A549 (cell line): ENCODE data around the gene CLEC1B. TPM values are rescaled to one million over a fixed set of nuclear protein-coding genes. Genes with fewer than 3 reads are reported as not detected.

Source experiments
- ATAC-seq, 2 experiments: fragments of 200-7000 bp in 1 of 2; fragments of >200 bp in 1 of 2; cut with Nextera tagmentation in 1 of 2; cut with Tn5 transposase in 1 of 2; 3 replicates each; pipeline versions ENCODE4 v1.8.0 to v1.9.1; 2018 to 2020; ENCODE audit warnings: mild to moderate bottlenecking in 1 of 2, moderate library complexity in 1 of 2
- CTCF ChIA-PET: fragments of 300-600 bp; sonication (Branson Sonifier 250); formaldehyde crosslinking; extraction: SDS; loops from one replicate; lab custom pipeline; 2021; ENCODE audit warnings: antibody characterized with exemption, inconsistent platforms; lab: Yijun Ruan, JAX
- POLR2A ChIA-PET: fragments of 350-600 bp; formaldehyde crosslinking; extraction: SDS; loops from one replicate; lab custom pipeline; 2021; ENCODE audit warnings: antibody characterized with exemption, inconsistent platforms; lab: Yijun Ruan, JAX
- DNase-seq, 2 experiments: peaks; one replicate each; pipeline versions ENCODE4 v3.0.0 to v3.0.0-alpha.2; 2011 to 2016; ENCODE audit warnings: low read depth in 1 of 2, low spot score in 1 of 2
- FAIRE-seq: peaks from 2 replicates; lab custom pipeline; 2011; peaks lifted over from hg19 to GRCh38; lab: Jason Lieb, UNC
- H3K27ac ChIP-seq, 2 experiments: fragments of >200 bp; sonication (Bioruptor Twin); formaldehyde crosslinking; 3 replicates each; pipeline ENCODE4 v1.5.1; 2016 to 2017
- H3K4me1 ChIP-seq: fragments of >200 bp; sonication (Bioruptor Twin); formaldehyde crosslinking; 3 replicates; pipeline ENCODE4 v1.6.1; 2016
- H3K4me2 ChIP-seq: fragments of >200 bp; sonication (Bioruptor Twin); formaldehyde crosslinking; 3 replicates; pipeline ENCODE4 v1.6.1; 2016
- H3K4me3 ChIP-seq: fragments of >200 bp; sonication (Bioruptor Twin); formaldehyde crosslinking; 3 replicates; pipeline ENCODE4 v1.5.1; 2016
- H3K9me3 ChIP-seq: fragments of >200 bp; sonication (Bioruptor Twin); formaldehyde crosslinking; 3 replicates; pipeline ENCODE4 v1.6.1; 2016
- CBX8 ChIP-seq: fragments of 200-600 bp; sonication (generic); IDR thresholded peaks from 2 replicates; pipeline ENCODE4 v1.6.1; 2016
- CHD2 ChIP-seq: fragments of 150-350 bp; IDR thresholded peaks from 2 replicates; pipeline ENCODE4 v1.6.1; 2014; ENCODE audit warnings: low read length; ENCODE audit not compliant: partially characterized antibody
- CHD4 ChIP-seq: fragments of 200-600 bp; sonication (generic); IDR thresholded peaks from 2 replicates; pipeline ENCODE4 v1.6.1; 2016; ENCODE audit warnings: antibody characterized with exemption, mild to moderate bottlenecking, borderline replicate concordance
- FOSL2 ChIP-seq, 2 experiments: fragments of 450-650 bp in 1 of 2; fragments of >200 bp in 1 of 2; sonication (Bioruptor Twin) in 1 of 2; formaldehyde crosslinking; IDR thresholded peaks; 2 replicates each; pipeline versions ENCODE4 v1.5.0 to v1.6.1; 2016 to 2020; ENCODE audit warnings: mild to moderate bottlenecking in 1 of 2, moderate library complexity in 1 of 2
- FOXS1 ChIP-seq: fragments of 250-450 bp; sonication (Bioruptor Pico); IDR thresholded peaks from 2 replicates; pipeline ENCODE4 v1.5.0; 2020; ENCODE audit warnings: mild to moderate bottlenecking, moderate library complexity
- HEYL ChIP-seq: fragments of 250-450 bp; sonication (Bioruptor Pico); IDR thresholded peaks from 2 replicates; pipeline ENCODE4 v1.8.0; 2021; ENCODE audit warnings: mild to moderate bottlenecking, moderate library complexity
- HOXB13 ChIP-seq: fragments of 250-450 bp; sonication (Bioruptor Pico); IDR thresholded peaks from 2 replicates; pipeline ENCODE4 v1.5.0; 2020; ENCODE audit warnings: low read depth, mild to moderate bottlenecking, moderate library complexity
- HOXB5 ChIP-seq: fragments of 250-450 bp; sonication (Bioruptor Pico); IDR thresholded peaks from 2 replicates; pipeline ENCODE4 v1.5.0; 2020; ENCODE audit warnings: mild to moderate bottlenecking, moderate library complexity
- MAFK ChIP-seq: fragments of 450-650 bp; IDR thresholded peaks from 2 replicates; pipeline ENCODE4 v1.6.1; 2014; ENCODE audit not compliant: partially characterized antibody
- MAZ ChIP-seq: fragments of 150-350 bp; IDR thresholded peaks from 2 replicates; pipeline ENCODE4 v1.6.1; 2014; ENCODE audit warnings: antibody characterized with exemption, low read depth, low read length, borderline replicate concordance
- NFE2L2 ChIP-seq: fragments of 150-350 bp; conservative IDR thresholded peaks from 2 replicates; pipeline ENCODE4 v1.6.1; 2014; ENCODE audit warnings: low read length
- NPAS2 ChIP-seq: fragments of 250-450 bp; sonication (Bioruptor Pico); IDR thresholded peaks from 2 replicates; pipeline ENCODE4 v1.8.0; 2022; ENCODE audit warnings: mild to moderate bottlenecking, moderate library complexity, borderline replicate concordance
- PHF8 ChIP-seq: fragments of 200-600 bp; sonication (generic); IDR thresholded peaks from 2 replicates; pipeline ENCODE4 v1.6.1; 2016; ENCODE audit warnings: low read depth, mild to moderate bottlenecking, antibody characterized with exemption, moderate library complexity, borderline replicate concordance
- SMC3 ChIP-seq: fragments of >200 bp; sonication (Bioruptor Twin); formaldehyde crosslinking; IDR thresholded peaks from 3 replicates; pipeline ENCODE4 v1.6.1; 2018; ENCODE audit warnings: inconsistent platforms
- SREBF2 ChIP-seq: fragments of 450-650 bp; IDR thresholded peaks from 2 replicates; pipeline ENCODE4 v1.6.1; 2014; ENCODE audit warnings: mild to moderate bottlenecking, moderate library complexity
- TFCP2L1 ChIP-seq: fragments of 250-450 bp; sonication (Bioruptor Pico); IDR thresholded peaks from 2 replicates; pipeline ENCODE4 v1.5.0; 2021; ENCODE audit warnings: mild to moderate bottlenecking
- ZFP36 ChIP-seq: fragments of 450-650 bp; IDR thresholded peaks from 2 replicates; pipeline ENCODE4 v1.6.1; 2014; ENCODE audit warnings: borderline replicate concordance; ENCODE audit not compliant: partially characterized antibody
- WGBS: methylation state at CpG from one replicate; pipeline ENCODE4 v1.1.6; 2017; ENCODE audit errors: missing lambda C conversion rate; 5-methylcytosine and 5-hydroxymethylcytosine counted together
- polyA plus RNA-seq, 4 experiments: library from polyadenylated mRNA; depleted of rRNA in 3 of 4; stranded (reverse); fragments of >200 nt; fragmentation: RNase III in 1 of 4; extraction: RNeasy Plus Mini Kit Qiagen cat#74134 plus additional on column Dnase treatment in 1 of 4; gene quantifications; 2 replicates in 3 of 4; 3 replicates in 1 of 4; pipeline ENCODE4 v1.2.3, GENCODE V29; 2011 to 2017
- TF ChIP-seq, protein P1 (sequence below): fragments of >200 bp; sonication (Bioruptor Twin); formaldehyde crosslinking; IDR thresholded peaks from 2 replicates; pipeline ENCODE4 v1.6.1; 2016
- TF ChIP-seq, protein P2 (sequence below): IDR thresholded peaks from 2 replicates; pipeline ENCODE4 v1.6.1; 2012
- TF ChIP-seq, protein P3 (sequence below): fragments of 200-600 bp; sonication (generic); IDR thresholded peaks from 2 replicates; pipeline ENCODE4 v1.6.1; 2016; ENCODE audit warnings: antibody characterized with exemption, mild to moderate bottlenecking, moderate library complexity
- TF ChIP-seq, protein P4 (sequence below): fragments of 250-450 bp; sonication (Bioruptor Pico); IDR thresholded peaks from 2 replicates; pipeline ENCODE4 v1.5.0; 2021; ENCODE audit warnings: mild to moderate bottlenecking, moderate library complexity, borderline replicate concordance
- TF ChIP-seq, protein P5 (sequence below): IDR thresholded peaks from 2 replicates; pipeline ENCODE4 v1.6.1; 2012; ENCODE audit warnings: low read depth, borderline replicate concordance
- TF ChIP-seq, protein P6 (sequence below): IDR thresholded peaks from 2 replicates; pipeline ENCODE4 v1.6.1; 2012

Gene CLEC1B
- polyA plus RNA-seq, 2 of the 4 experiments (the other 2 are of a cell fraction): not detected

DNA sequence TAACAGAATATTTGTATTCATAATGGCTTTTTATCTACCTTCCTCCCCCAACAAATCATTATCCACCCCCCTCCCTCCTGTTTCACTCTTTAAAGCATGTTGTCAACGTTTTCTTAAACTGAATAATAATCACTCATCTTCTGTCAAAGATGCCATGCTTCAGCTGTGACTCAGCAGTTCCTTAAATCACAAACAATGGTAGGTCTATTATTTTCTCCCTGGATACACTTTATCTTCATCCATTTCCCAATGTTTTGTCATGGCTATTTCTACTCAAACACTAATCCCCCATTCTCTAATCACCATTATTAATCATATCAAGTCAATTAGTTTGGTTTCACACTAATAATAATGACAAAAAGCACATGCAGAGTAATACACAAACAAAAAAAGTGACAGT, 18.0 kb upstream of the CLEC1B start:
- POLR2A ChIA-PET: no interaction called here
- TF ChIP-seq HOXB5 (CRISPR knock-in tag) (no peak), FOSL2 (IDR thresholded peaks at IDR 0.05) (no peak), FOSL2 (CRISPR knock-in tag; IDR thresholded peaks at IDR 0.05) (peak; percentile 25; the same call in 1 of the 2 replicates), NFE2L2 (peak; percentile 76), NPAS2 (CRISPR knock-in tag) (no peak), HOXB13 (CRISPR knock-in tag) (no peak), CBX8 (no peak), MAFK (peak; percentile 88), HEYL (CRISPR knock-in tag) (no peak)
- H3K27ac ChIP-seq: peak overlapping the region; percentile 27 to 58; a peak in 3 of 6 replicates
- 0% methylated on average over 1 of the region's 1 CpG for WGBS
- no peak overlapping the region for H3K4me3 ChIP-seq
- H3K9me3 ChIP-seq: no peaks in the 10 kb centered on the region
- peak overlapping the region; percentile 21; the same call in 1 of the 3 replicates for H3K4me2 ChIP-seq
- no peak; a peak in 1 of 6 replicates for ATAC-seq
- DNase-seq: peak; percentile 7 to 54
- CTCF ChIA-PET: interaction anchor here (1.6 kb wide), 1 partner anchor 123 kb away, joined by 4 read pairs; no protein-coding TSS in a partner anchor
- H3K4me1 ChIP-seq: peaks cover 7% of the 10 kb centered on the region; the same call in 2 of the 3 replicates
- no peak for FAIRE-seq

DNA sequence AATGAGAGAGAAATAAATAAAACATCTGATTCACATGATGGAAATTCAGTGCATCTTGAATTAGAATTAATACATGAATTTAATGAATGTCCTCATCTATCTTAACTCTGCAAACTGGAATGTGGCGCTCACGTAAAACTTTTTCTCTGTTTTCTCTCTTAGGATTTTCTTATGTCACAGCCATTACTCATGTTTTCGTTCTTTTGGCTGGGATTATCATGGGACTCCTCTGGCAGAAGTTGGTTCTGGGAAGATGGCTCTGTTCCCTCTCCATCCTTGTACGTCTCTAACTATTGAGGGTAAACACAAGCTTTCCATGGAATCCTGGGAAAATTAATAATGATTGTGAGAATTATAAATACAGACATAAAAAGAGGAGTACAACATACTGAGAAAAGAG, 16.5 kb upstream of the CLEC1B start:
- WGBS: 80% methylated on average over 4 of the region's 4 CpGs
- no peak overlapping the region for H3K27ac ChIP-seq
- ATAC-seq (no peak), DNase-seq (no peak), FAIRE-seq (no peak)
- H3K4me1 ChIP-seq: peaks cover 7% of the 10 kb centered on the region; the same call in 2 of the 3 replicates
- no peak overlapping the region for H3K4me2 ChIP-seq
- ChIA-PET CTCF (no interaction called here), POLR2A (no interaction called here)
- TF ChIP-seq, protein P1, sequence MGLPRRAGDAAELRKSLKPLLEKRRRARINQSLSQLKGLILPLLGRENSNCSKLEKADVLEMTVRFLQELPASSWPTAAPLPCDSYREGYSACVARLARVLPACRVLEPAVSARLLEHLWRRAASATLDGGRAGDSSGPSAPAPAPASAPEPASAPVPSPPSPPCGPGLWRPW: no peak
- TF ChIP-seq CBX8: no peak
- TF ChIP-seq SREBF2: no peak
- TF ChIP-seq, protein P2, sequence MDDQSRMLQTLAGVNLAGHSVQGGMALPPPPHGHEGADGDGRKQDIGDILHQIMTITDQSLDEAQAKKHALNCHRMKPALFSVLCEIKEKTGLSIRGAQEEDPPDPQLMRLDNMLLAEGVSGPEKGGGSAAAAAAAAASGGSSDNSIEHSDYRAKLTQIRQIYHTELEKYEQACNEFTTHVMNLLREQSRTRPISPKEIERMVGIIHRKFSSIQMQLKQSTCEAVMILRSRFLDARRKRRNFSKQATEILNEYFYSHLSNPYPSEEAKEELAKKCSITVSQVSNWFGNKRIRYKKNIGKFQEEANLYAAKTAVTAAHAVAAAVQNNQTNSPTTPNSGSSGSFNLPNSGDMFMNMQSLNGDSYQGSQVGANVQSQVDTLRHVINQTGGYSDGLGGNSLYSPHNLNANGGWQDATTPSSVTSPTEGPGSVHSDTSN: no peak
- no peak for TF ChIP-seq CHD4
- TF ChIP-seq, protein P3, sequence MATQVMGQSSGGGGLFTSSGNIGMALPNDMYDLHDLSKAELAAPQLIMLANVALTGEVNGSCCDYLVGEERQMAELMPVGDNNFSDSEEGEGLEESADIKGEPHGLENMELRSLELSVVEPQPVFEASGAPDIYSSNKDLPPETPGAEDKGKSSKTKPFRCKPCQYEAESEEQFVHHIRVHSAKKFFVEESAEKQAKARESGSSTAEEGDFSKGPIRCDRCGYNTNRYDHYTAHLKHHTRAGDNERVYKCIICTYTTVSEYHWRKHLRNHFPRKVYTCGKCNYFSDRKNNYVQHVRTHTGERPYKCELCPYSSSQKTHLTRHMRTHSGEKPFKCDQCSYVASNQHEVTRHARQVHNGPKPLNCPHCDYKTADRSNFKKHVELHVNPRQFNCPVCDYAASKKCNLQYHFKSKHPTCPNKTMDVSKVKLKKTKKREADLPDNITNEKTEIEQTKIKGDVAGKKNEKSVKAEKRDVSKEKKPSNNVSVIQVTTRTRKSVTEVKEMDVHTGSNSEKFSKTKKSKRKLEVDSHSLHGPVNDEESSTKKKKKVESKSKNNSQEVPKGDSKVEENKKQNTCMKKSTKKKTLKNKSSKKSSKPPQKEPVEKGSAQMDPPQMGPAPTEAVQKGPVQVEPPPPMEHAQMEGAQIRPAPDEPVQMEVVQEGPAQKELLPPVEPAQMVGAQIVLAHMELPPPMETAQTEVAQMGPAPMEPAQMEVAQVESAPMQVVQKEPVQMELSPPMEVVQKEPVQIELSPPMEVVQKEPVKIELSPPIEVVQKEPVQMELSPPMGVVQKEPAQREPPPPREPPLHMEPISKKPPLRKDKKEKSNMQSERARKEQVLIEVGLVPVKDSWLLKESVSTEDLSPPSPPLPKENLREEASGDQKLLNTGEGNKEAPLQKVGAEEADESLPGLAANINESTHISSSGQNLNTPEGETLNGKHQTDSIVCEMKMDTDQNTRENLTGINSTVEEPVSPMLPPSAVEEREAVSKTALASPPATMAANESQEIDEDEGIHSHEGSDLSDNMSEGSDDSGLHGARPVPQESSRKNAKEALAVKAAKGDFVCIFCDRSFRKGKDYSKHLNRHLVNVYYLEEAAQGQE: no peak
- TF ChIP-seq PHF8: no peak
- no peak for TF ChIP-seq CHD2
- TF ChIP-seq, protein P4, sequence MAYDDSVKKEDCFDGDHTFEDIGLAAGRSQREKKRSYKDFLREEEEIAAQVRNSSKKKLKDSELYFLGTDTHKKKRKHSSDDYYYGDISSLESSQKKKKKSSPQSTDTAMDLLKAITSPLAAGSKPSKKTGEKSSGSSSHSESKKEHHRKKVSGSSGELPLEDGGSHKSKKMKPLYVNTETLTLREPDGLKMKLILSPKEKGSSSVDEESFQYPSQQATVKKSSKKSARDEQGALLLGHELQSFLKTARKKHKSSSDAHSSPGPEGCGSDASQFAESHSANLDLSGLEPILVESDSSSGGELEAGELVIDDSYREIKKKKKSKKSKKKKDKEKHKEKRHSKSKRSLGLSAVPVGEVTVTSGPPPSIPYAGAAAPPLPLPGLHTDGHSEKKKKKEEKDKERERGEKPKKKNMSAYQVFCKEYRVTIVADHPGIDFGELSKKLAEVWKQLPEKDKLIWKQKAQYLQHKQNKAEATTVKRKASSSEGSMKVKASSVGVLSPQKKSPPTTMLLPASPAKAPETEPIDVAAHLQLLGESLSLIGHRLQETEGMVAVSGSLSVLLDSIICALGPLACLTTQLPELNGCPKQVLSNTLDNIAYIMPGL (CRISPR knock-in tag): no peak
- no peak for TF ChIP-seq TFCP2L1 (CRISPR knock-in tag)
- no peak for TF ChIP-seq MAZ
- TF ChIP-seq FOXS1: no peak
- TF ChIP-seq SMC3: no peak
- TF ChIP-seq, protein P5, sequence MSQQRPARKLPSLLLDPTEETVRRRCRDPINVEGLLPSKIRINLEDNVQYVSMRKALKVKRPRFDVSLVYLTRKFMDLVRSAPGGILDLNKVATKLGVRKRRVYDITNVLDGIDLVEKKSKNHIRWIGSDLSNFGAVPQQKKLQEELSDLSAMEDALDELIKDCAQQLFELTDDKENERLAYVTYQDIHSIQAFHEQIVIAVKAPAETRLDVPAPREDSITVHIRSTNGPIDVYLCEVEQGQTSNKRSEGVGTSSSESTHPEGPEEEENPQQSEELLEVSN: no peak
- TF ChIP-seq ZFP36: no peak
- TF ChIP-seq, protein P6, sequence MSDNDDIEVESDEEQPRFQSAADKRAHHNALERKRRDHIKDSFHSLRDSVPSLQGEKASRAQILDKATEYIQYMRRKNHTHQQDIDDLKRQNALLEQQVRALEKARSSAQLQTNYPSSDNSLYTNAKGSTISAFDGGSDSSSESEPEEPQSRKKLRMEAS: no peak
- no peak overlapping the region for H3K4me3 ChIP-seq
- H3K9me3 ChIP-seq: no peaks in the 10 kb centered on the region
